GM12874 (cell line): ENCODE data around the gene GRIPAP1.

Experiments
- TF ChIP-seq, protein P1 (sequence below): IDR thresholded peaks from 2 replicates; pipeline ENCODE4 v1.5.1; 2011; ENCODE audit warnings: low read depth, mild to moderate bottlenecking, control low read depth, low read length, moderate library complexity; ENCODE audit not compliant: insufficient read depth

Gene GRIPAP1

DNA sequence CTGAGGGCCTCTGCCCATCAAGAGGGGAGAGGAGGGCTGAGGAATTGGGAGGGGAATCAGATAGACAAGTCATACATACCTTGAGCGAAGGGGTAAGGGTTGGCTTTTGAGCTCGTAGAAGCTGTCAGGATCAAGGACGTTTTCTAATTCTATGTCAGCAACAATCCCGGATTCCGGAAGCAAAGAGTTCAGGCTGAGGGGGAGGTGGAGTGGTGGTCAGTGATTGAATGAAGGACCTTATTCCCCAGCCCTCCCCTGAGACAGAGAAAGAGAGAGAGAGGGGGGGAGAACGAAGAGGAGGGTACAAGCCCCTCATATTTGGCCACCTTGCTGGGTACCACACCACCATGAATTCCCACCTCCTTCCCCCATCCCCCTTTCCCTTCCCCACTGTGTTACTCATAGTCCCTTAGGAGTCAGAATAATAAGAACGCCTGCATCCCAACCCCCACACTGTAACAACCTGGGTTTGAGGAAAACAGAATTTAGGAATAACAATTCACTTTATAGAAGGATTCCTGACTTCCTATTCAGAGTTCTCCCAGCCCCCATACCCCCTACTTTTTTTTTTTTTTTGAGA is 38.4 kb upstream of the GRIPAP1 start:
- TF ChIP-seq, protein P1, sequence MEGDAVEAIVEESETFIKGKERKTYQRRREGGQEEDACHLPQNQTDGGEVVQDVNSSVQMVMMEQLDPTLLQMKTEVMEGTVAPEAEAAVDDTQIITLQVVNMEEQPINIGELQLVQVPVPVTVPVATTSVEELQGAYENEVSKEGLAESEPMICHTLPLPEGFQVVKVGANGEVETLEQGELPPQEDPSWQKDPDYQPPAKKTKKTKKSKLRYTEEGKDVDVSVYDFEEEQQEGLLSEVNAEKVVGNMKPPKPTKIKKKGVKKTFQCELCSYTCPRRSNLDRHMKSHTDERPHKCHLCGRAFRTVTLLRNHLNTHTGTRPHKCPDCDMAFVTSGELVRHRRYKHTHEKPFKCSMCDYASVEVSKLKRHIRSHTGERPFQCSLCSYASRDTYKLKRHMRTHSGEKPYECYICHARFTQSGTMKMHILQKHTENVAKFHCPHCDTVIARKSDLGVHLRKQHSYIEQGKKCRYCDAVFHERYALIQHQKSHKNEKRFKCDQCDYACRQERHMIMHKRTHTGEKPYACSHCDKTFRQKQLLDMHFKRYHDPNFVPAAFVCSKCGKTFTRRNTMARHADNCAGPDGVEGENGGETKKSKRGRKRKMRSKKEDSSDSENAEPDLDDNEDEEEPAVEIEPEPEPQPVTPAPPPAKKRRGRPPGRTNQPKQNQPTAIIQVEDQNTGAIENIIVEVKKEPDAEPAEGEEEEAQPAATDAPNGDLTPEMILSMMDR: no peak

DNA sequence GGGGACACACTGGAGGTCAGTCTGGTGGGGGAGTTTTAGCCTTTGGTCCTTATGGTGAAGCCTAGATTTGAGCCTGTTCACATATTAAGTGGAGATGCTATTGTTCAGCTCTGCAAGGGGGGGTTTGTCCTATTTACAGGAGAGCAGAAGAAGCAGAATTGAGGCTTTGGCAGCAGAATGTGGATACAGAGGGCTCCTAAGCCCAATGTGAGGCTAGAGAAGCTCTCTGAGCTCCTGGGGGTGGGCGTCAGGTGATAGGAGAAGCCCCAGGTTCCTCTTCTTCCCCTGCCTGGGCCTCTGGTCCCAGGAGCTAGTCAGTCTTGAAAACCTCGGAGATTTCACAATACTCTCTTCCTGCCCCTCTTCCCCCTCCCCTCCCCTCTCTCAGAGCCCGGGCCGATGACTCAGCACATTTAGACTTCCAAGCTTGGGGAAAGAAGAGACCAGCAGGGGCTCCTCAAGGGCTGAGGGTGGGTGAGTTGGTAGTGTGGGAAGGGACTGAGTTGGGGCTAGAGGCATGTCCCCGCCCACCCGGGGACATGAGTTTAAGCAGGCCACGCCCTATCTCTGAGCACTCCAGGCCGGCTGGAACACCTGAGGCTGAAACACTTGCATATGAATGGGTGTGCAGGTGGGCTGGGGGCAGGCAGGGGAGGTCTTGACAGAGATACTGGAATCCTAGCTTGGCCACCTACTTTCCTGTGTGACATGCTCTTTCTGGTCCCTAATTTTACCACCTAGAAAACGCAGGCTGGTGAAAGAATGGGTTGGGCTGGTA is 37.7 kb upstream of the GRIPAP1 start:
- TF ChIP-seq, protein P1: no peak

DNA sequence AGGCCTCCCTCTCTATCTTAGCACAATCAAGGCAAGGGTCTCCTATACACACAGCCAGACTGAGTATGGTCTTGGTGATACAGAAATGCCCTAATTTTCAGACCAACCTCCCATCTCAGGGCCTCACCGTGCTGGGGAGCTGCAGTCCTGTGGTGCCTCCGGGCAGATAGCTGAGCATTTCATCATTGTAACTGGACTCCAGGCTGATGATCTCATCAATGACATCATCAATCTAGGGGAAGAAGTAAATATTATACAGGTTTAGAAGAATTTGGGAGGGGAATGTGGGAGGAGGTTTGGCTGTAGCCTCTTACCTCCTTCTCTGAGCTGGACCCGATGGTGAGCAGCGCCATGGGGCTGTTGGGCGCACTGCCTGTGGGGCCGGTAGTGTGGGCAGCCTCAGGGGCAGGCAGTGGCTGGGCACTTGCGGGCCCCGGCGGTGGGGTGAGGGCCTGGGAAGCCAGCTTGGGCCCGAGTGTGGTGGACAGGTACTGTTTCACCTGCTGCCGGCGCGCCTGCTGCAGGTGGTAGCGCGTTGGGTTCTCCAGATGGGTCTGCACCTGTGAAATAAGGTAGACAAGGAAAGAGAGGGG is 35.9 kb upstream of the GRIPAP1 start:
- TF ChIP-seq, protein P1: no peak

DNA sequence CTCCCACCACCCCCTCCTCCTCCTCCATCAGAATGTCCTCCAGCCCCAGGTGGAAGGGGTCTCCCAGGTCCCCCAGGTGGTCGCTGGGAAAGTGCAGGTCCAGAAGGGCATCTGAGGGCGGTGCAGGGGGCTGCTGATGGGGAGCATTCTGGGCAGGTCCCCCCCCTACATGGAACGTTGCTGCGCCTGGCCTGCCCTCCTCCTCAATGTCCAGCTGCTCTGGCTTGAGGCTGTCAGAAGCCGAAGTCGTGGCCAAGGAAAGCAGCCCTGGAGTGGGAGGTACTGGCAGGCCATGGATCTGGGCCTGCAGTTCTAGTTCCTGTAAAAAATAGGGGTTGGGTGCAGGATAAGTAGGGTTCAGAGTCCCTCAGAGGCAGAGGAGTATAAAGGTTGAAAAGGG is 28.2 kb upstream of the GRIPAP1 start:
- TF ChIP-seq, protein P1: no peak

DNA sequence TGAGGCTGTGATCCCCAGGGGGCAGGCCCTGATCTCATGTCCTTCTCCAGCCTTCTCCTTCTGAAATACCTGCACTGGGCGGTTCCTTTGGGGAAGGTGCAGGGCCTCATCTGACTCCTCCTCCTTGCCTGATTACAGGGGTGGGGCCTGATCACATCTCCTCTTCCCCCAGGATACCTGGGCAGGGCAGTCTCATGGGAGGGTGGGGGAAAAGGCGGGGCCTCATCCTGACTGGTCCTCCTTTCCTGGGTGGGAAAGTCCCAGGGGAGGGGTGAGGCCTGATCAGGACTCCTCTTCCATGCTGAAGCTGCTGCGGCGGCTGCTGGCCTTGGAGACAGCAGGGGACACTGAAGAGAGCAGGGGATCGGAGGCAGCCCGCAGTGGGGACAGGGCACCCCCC is 27.8 kb upstream of the GRIPAP1 start:
- TF ChIP-seq, protein P1: no peak

DNA sequence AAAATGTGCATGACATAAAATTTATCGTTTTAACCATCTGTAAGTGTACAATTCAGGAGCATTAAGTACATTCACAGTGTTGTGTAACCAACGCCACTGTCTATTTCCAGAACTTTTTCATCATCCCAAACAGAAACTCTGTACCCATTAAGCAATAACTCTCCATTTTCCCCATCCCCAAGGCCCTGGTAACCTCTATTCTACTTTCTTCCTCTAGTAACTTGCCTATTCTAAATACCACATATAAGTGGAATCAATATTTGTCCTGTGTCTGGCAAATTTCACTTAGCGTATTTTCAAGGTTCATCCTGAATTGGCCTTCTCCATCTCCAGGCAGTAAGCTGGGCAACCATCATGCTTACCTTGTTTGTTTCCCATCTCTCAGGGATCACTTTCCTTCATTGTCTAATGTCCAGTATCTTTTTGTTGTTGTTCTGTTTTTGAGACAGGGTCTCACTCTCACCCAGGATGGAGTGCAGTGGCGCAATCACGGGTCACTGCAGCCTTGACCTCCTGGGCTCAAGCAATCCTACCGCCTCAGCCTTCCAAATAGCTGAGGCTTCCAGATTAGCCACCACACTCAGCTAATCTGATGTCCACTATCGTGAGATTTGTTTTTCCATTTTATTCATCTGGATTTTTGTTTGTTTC is 17.7 kb upstream of the GRIPAP1 start:
- TF ChIP-seq, protein P1: no peak

DNA sequence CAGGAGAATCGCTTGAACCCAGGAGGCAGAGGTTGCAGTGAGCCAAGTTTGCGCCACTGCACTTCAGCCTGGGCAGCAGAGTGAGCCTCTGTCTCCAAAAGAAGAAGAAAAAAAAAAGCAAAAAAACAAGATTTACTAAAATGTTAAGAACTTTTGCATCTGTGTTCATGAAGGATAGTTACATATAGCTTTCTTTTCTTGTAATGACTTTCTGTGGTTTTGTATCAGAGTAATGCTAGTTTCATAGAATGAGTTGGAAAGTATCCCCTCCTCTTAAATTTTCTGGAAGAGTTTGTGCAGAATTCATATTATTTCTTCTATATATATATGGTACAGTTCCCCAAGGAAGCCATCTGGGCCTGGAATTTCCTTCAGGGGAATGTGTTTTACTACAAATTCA is 17.0 kb upstream of the GRIPAP1 start:
- TF ChIP-seq, protein P1: no peak
